Measurements from ENCODE around the gene VAV2.

VAV2 gene

DNA sequence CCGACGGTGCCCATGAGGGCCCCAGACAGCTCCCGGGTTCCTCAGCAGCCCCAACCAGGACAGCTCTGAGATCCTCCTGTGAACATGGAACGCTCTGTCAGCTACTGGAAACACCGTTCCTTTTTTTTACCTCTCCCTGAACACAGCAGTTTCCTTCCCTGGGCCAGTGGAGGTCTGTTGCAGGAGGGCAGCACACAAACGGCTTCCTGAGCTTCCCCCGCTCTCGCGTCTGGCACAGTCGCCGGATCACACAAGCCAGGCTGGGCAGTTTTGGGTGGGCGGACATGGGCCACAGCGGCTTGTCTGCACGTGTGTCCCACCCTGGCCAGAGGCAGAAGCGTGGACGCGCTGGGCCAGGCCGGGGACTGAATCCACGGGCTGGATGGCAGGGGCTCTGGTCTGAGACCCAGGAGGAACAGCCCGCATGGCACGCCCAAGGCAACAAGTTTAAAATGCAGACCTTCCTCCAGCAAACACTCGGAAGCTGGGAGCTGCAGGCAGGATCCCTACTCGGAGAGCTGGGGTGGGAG is 147.2 kb downstream of the VAV2 start:
- Histone ChIP-seq H3K4me1 (ENCODE audit: control insufficient read depth, low read depth, low read length) (peaks cover 3% of the 10 kb centered on the region), H2AK5ac (ENCODE audit: low read length) (no peak overlapping the region), H3K27ac (ENCODE audit: low read depth, low read length) (no peak overlapping the region), H2BK5ac (ENCODE audit: low read length) (no peak overlapping the region), H3K27me3 (ENCODE audit: insufficient read depth, low read length, poor library complexity) (no peaks in the 10 kb centered on the region), H3K9ac (ENCODE audit: low read length) (no peak overlapping the region), H2BK120ac (ENCODE audit: low read depth, low read length) (no peak overlapping the region), H3K23ac (ENCODE audit: low read length) (no peak overlapping the region), H3K18ac (ENCODE audit: low read length) (no peak overlapping the region), H3K4me3 (ENCODE audit: low read length) (no peak overlapping the region), H2BK15ac (replicated peaks; ENCODE audit: low read depth) (no peak overlapping the region), H3K79me2 (ENCODE audit: control insufficient read depth, insufficient read depth, low read length) (no peaks in the 10 kb centered on the region), H3K56ac (ENCODE audit: low read length) (no peak overlapping the region), H3K36me3 (ENCODE audit: control insufficient read depth, insufficient read depth, low read length) (no peaks in the 10 kb centered on the region), H3K79me1 (ENCODE audit: low read length) (no peaks in the 10 kb centered on the region), H3K4ac (ENCODE audit: low read depth, low read length) (no peak overlapping the region), H4K5ac (ENCODE audit: low read length) (no peak overlapping the region), H4K8ac (ENCODE audit: low read depth, low read length) (no peak overlapping the region), H3K4me2 (ENCODE audit: low read length) (no peak overlapping the region)
- no CpG with 5 or more reads among the region's 23 CpGs for WGBS (ENCODE audit: extremely low coverage, insufficient coverage, low lambda C conversion rate)
- DNase-seq = no peak

DNA sequence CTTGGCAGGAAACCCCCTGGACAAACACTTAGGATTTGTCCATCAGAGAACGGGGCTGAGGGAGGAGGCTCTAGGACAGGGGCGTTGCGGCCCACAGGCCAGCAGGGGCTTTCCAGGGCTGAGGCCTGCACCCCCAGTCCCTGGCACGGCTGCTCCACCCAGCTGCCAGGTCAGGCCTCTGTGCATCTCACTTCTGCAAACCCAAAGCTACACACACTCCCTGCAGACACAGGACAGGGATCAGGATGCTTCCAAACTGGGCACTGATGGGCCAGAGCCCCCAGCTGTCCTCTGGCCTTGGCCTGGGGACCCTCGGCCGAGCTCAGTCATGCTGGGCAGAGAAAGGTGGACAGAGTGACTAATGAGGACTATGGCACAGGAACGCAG is 147.7 kb downstream of the VAV2 start:
- Histone ChIP-seq H3K27ac (ENCODE audit: low read depth, low read length) (no peak overlapping the region), H3K4ac (ENCODE audit: low read depth, low read length) (no peak overlapping the region), H3K79me1 (ENCODE audit: low read length) (no peaks in the 10 kb centered on the region), H3K36me3 (ENCODE audit: control insufficient read depth, insufficient read depth, low read length) (no peaks in the 10 kb centered on the region), H3K56ac (ENCODE audit: low read length) (no peak overlapping the region), H3K79me2 (ENCODE audit: control insufficient read depth, insufficient read depth, low read length) (no peaks in the 10 kb centered on the region), H3K9ac (ENCODE audit: low read length) (no peak overlapping the region), H3K23ac (ENCODE audit: low read length) (no peak overlapping the region), H2BK15ac (replicated peaks; ENCODE audit: low read depth) (no peak overlapping the region), H2AK5ac (ENCODE audit: low read length) (no peak overlapping the region), H4K5ac (ENCODE audit: low read length) (no peak overlapping the region), H3K4me1 (ENCODE audit: control insufficient read depth, low read depth, low read length) (peaks cover 3% of the 10 kb centered on the region), H3K4me2 (ENCODE audit: low read length) (no peak overlapping the region), H3K18ac (ENCODE audit: low read length) (no peak overlapping the region), H3K4me3 (ENCODE audit: low read length) (no peak overlapping the region), H2BK5ac (ENCODE audit: low read length) (no peak overlapping the region), H4K8ac (ENCODE audit: low read depth, low read length) (no peak overlapping the region), H2BK120ac (ENCODE audit: low read depth, low read length) (no peak overlapping the region), H3K27me3 (ENCODE audit: insufficient read depth, low read length, poor library complexity) (no peaks in the 10 kb centered on the region)
- no peak for DNase-seq
- no CpG with 5 or more reads among the region's 7 CpGs for WGBS (ENCODE audit: extremely low coverage, insufficient coverage, low lambda C conversion rate)

DNA sequence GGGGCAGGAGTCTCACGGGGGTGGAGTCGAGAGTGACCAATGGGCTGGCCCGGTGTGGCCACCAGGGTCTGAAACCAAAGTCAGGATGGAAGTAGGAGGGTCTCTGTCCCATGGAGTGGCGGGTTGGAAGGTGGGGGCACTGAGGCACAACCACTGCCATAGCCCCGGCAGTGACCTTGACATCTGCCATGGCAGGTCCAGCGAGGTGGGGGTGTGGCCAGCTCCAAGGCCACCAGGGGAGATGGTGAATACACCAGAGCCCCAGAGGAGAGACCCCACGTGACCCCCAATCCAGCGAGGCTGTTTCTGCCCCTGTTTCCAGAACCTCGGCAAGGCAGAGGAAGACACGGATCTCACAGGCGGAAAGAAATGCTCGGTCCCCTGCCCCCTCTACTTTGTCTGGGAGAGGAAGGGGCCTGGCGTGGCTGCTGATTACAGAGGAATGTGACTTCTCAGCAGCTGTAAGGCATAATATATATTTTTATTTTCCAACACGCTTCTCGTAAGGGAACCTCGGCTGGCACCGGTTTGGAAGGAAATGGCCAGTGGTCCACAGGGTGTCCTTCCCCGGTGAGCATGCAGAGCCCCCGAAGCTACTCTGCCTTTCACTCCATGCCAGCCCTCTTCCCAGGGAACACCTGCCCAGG is 148.2 kb downstream of the VAV2 start:
- Histone ChIP-seq H2BK5ac (ENCODE audit: low read length) (no peak overlapping the region), H2AK5ac (ENCODE audit: low read length) (no peak overlapping the region), H3K23ac (ENCODE audit: low read length) (no peak overlapping the region), H3K56ac (ENCODE audit: low read length) (no peak overlapping the region), H4K8ac (ENCODE audit: low read depth, low read length) (no peak overlapping the region), H3K4me1 (ENCODE audit: control insufficient read depth, low read depth, low read length) (peaks cover 3% of the 10 kb centered on the region), H3K4ac (ENCODE audit: low read depth, low read length) (no peak overlapping the region), H4K5ac (ENCODE audit: low read length) (no peak overlapping the region), H3K79me2 (ENCODE audit: control insufficient read depth, insufficient read depth, low read length) (no peaks in the 10 kb centered on the region), H3K36me3 (ENCODE audit: control insufficient read depth, insufficient read depth, low read length) (no peaks in the 10 kb centered on the region), H3K4me3 (ENCODE audit: low read length) (no peak overlapping the region), H3K27ac (ENCODE audit: low read depth, low read length) (no peak overlapping the region), H3K9ac (ENCODE audit: low read length) (no peak overlapping the region), H3K27me3 (ENCODE audit: insufficient read depth, low read length, poor library complexity) (no peaks in the 10 kb centered on the region), H2BK120ac (ENCODE audit: low read depth, low read length) (no peak overlapping the region), H3K4me2 (ENCODE audit: low read length) (no peak overlapping the region), H3K18ac (ENCODE audit: low read length) (no peak overlapping the region), H3K79me1 (ENCODE audit: low read length) (peaks cover 2% of the 10 kb centered on the region), H2BK15ac (replicated peaks; ENCODE audit: low read depth) (no peak overlapping the region)
- no CpG with 5 or more reads among the region's 19 CpGs for WGBS (ENCODE audit: extremely low coverage, insufficient coverage, low lambda C conversion rate)
- DNase-seq = no peak

DNA sequence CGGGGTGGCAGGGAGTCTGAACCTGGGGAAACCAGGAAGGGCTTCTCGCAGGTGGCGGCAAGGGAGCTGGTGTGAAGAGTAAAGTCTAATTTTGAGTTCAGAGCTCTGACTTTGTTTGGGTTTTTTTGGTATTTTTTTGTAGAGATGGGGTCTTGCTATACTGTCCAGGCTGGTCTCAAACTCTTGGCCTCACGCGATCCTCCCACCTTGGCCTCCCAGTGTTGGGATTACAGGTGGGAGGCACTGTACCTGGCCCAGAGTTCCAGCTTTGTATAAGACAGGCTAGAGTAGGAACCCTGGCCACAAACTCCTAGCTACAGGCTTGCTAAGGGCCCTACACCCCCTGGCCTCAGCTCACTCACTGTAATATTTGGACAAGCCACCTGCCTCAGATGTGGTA is 148.9 kb downstream of the VAV2 start:
- H4K5ac ChIP-seq (ENCODE audit: low read length) = no peak overlapping the region
- no peak overlapping the region for H4K8ac ChIP-seq (ENCODE audit: low read depth, low read length)
- no peaks in the 10 kb centered on the region for H3K36me3 ChIP-seq (ENCODE audit: control insufficient read depth, insufficient read depth, low read length)
- H3K4ac ChIP-seq (ENCODE audit: low read depth, low read length) = no peak overlapping the region
- H2AK5ac ChIP-seq (ENCODE audit: low read length) = no peak overlapping the region
- H3K4me2 ChIP-seq (ENCODE audit: low read length) = no peak overlapping the region
- DNase-seq = no peak
- no peak overlapping the region for H3K27ac ChIP-seq (ENCODE audit: low read depth, low read length)
- H2BK120ac ChIP-seq (ENCODE audit: low read depth, low read length) = no peak overlapping the region
- H3K56ac ChIP-seq (ENCODE audit: low read length) = no peak overlapping the region
- H3K9ac ChIP-seq (ENCODE audit: low read length) = no peak overlapping the region
- no peak overlapping the region for H2BK5ac ChIP-seq (ENCODE audit: low read length)
- no peaks in the 10 kb centered on the region for H3K27me3 ChIP-seq (ENCODE audit: insufficient read depth, low read length, poor library complexity)
- peaks cover 2% of the 10 kb centered on the region for H3K79me1 ChIP-seq (ENCODE audit: low read length)
- no CpG with 5 or more reads among the region's 5 CpGs for WGBS (ENCODE audit: extremely low coverage, insufficient coverage, low lambda C conversion rate)
- no peak overlapping the region for H2BK15ac ChIP-seq (replicated peaks; ENCODE audit: low read depth)
- no peak overlapping the region for H3K23ac ChIP-seq (ENCODE audit: low read length)
- H3K4me1 ChIP-seq (ENCODE audit: control insufficient read depth, low read depth, low read length) = peaks cover 3% of the 10 kb centered on the region
- no peak overlapping the region for H3K4me3 ChIP-seq (ENCODE audit: low read length)
- no peak overlapping the region for H3K18ac ChIP-seq (ENCODE audit: low read length)
- H3K79me2 ChIP-seq (ENCODE audit: control insufficient read depth, insufficient read depth, low read length) = no peaks in the 10 kb centered on the region

DNA sequence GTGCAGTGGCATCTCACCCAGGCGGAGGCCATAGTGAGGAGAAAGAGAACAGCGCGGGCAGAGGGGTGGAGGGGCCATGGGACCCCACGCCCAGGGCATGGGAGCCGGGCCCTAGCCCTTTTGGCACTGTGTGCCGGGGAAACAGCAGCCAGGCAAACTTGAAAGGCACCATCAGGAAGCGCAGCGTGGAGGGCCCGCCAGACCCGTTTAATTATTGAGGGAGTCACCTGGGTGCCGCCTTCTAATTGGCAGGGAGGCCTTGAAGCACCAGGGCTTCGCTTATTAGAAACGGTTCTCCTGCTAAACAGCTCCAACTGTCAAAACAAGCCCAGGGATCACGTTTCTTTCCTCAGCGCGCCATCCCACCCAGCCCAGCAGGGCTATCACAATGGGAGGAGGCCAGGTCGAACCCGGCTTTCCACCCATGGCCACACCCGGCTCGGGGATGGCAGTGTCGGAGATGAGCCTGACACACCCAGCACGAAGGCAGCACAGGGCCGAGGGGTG is 149.3 kb downstream of the VAV2 start:
- WGBS (ENCODE audit: extremely low coverage, insufficient coverage, low lambda C conversion rate) = no CpG with 5 or more reads among the region's 23 CpGs
- Histone ChIP-seq H3K27me3 (ENCODE audit: insufficient read depth, low read length, poor library complexity) (no peaks in the 10 kb centered on the region), H3K36me3 (ENCODE audit: control insufficient read depth, insufficient read depth, low read length) (no peaks in the 10 kb centered on the region), H2BK15ac (replicated peaks; ENCODE audit: low read depth) (no peak overlapping the region), H3K18ac (ENCODE audit: low read length) (no peak overlapping the region), H4K8ac (ENCODE audit: low read depth, low read length) (no peak overlapping the region), H3K4me2 (ENCODE audit: low read length) (no peak overlapping the region), H3K9ac (ENCODE audit: low read length) (no peak overlapping the region), H2BK120ac (ENCODE audit: low read depth, low read length) (no peak overlapping the region), H2AK5ac (ENCODE audit: low read length) (no peak overlapping the region), H4K5ac (ENCODE audit: low read length) (no peak overlapping the region), H2BK5ac (ENCODE audit: low read length) (no peak overlapping the region), H3K27ac (ENCODE audit: low read depth, low read length) (no peak overlapping the region), H3K4ac (ENCODE audit: low read depth, low read length) (no peak overlapping the region), H3K56ac (ENCODE audit: low read length) (no peak overlapping the region), H3K79me2 (ENCODE audit: control insufficient read depth, insufficient read depth, low read length) (no peaks in the 10 kb centered on the region), H3K79me1 (ENCODE audit: low read length) (peaks cover 2% of the 10 kb centered on the region), H3K4me1 (ENCODE audit: control insufficient read depth, low read depth, low read length) (peaks cover 3% of the 10 kb centered on the region), H3K23ac (ENCODE audit: low read length) (no peak overlapping the region), H3K4me3 (ENCODE audit: low read length) (no peak overlapping the region)
- no peak for DNase-seq

DNA sequence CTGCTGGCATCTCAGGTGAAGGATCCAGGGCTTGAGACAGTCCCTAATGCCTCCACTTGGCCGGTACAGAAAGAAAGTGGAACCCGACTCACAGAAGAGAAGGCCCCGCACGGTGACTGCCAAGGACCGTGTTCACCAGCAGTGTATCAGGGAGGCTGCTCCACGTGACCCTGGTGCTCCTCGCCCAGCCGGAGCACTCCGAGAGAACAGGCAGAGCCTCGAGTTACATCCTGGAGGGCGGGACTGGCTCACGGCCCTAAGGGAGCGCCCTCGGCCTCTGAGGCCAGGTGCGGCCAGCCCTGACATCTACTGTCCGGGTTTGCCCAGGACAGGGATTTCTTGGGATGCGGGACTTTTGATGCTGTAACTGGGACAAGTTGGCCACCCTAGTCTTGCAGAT is 149.9 kb downstream of the VAV2 start:
- H3K79me2 ChIP-seq (ENCODE audit: control insufficient read depth, insufficient read depth, low read length) = no peaks in the 10 kb centered on the region
- no peak overlapping the region for H4K5ac ChIP-seq (ENCODE audit: low read length)
- peaks cover 2% of the 10 kb centered on the region for H3K79me1 ChIP-seq (ENCODE audit: low read length)
- no peak overlapping the region for H3K4me2 ChIP-seq (ENCODE audit: low read length)
- no peaks in the 10 kb centered on the region for H3K27me3 ChIP-seq (ENCODE audit: insufficient read depth, low read length, poor library complexity)
- no peak overlapping the region for H3K9ac ChIP-seq (ENCODE audit: low read length)
- H3K36me3 ChIP-seq (ENCODE audit: control insufficient read depth, insufficient read depth, low read length) = no peaks in the 10 kb centered on the region
- H2BK120ac ChIP-seq (ENCODE audit: low read depth, low read length) = no peak overlapping the region
- no peak overlapping the region for H3K56ac ChIP-seq (ENCODE audit: low read length)
- H3K4me1 ChIP-seq (ENCODE audit: control insufficient read depth, low read depth, low read length) = peaks cover 3% of the 10 kb centered on the region
- H4K8ac ChIP-seq (ENCODE audit: low read depth, low read length) = no peak overlapping the region
- H3K18ac ChIP-seq (ENCODE audit: low read length) = no peak overlapping the region
- no peak overlapping the region for H3K23ac ChIP-seq (ENCODE audit: low read length)
- no peak overlapping the region for H2BK5ac ChIP-seq (ENCODE audit: low read length)
- H2AK5ac ChIP-seq (ENCODE audit: low read length) = no peak overlapping the region
- H3K27ac ChIP-seq (ENCODE audit: low read depth, low read length) = no peak overlapping the region
- H3K4ac ChIP-seq (ENCODE audit: low read depth, low read length) = no peak overlapping the region
- no CpG with 5 or more reads among the region's 17 CpGs for WGBS (ENCODE audit: extremely low coverage, insufficient coverage, low lambda C conversion rate)
- DNase-seq = peak; percentile 48
- H2BK15ac ChIP-seq (replicated peaks; ENCODE audit: low read depth) = no peak overlapping the region
- no peak overlapping the region for H3K4me3 ChIP-seq (ENCODE audit: low read length)

Data from mesendoderm (in vitro differentiated cells).